Heart left ventricle (tissue), 13 donors: ENCODE results near the gene USP35.

Source experiments
- CTCF ChIP-seq, 12 donors: fragments of 200-600 bp; sonication (generic) in 4 of 12; IDR thresholded peaks; one replicate each; pipeline versions ENCODE4 v1.5.0 to v1.8.0; 2018 to 2022; ENCODE audit warnings: antibody characterized with exemption in 12 of 12, mild to moderate bottlenecking in 5 of 12
- POLR2A ChIP-seq, 2 donors: fragments of 450-650 bp; IDR thresholded peaks; one replicate each; pipeline ENCODE4 v1.6.1; 2017; ENCODE audit warnings: antibody characterized with exemption in 2 of 2, mild to moderate bottlenecking in 2 of 2, moderate library complexity in 2 of 2
- donor health status: ischemic (EF 13 %, LVEDD 7.1; RV severe dilation, severe dysfunction).
- donor health status: DM: no; HTN: yes; CAD: no.
- donor health status: DM: no; HTN: no; CAD: no.
- donor health status: ischemic (EF 25% LVEDD 6.9; RV normal size, moderate dysfunction).
- donor health status: ischemic (EF 25% LVEDD 5.7; RV mildly dilated, moderate dysfunction).
- donor health status: ischemic (EF 35%, LVEDD 5.7; RV mildly dilated, moderate dysfunction).
- donor health status: nonischemic (EF 11% LVEDD 7.7; RV severe dilation, severe dysfunction).
- donor health status: DM: yes; HTN: yes; CAD: no.
- donor health status: PGD.
- donor health status: ischemic (EF 29% LVEDD 5.4; RV normal size, mild dysfunction).
- donor health status: nonischemic (EF 23%, LVEDD 6.1; RV moderate dilation, normal function).

GRCh38 chr11:78150754-78151153, 38.0 kb upstream of the USP35 start:
- no peak for TF ChIP-seq CTCF (IDR thresholded peaks at IDR 0.05)
- no peak for TF ChIP-seq POLR2A (IDR thresholded peaks at IDR 0.05)
